Measurements from ENCODE around the gene RNASEH2C.
"Not testable (repeated sequence)": the region's sequence is repeated elsewhere in the genome, so short reads cannot be mapped to it uniquely, and the experiment has no call there.

Gene RNASEH2C

DNA sequence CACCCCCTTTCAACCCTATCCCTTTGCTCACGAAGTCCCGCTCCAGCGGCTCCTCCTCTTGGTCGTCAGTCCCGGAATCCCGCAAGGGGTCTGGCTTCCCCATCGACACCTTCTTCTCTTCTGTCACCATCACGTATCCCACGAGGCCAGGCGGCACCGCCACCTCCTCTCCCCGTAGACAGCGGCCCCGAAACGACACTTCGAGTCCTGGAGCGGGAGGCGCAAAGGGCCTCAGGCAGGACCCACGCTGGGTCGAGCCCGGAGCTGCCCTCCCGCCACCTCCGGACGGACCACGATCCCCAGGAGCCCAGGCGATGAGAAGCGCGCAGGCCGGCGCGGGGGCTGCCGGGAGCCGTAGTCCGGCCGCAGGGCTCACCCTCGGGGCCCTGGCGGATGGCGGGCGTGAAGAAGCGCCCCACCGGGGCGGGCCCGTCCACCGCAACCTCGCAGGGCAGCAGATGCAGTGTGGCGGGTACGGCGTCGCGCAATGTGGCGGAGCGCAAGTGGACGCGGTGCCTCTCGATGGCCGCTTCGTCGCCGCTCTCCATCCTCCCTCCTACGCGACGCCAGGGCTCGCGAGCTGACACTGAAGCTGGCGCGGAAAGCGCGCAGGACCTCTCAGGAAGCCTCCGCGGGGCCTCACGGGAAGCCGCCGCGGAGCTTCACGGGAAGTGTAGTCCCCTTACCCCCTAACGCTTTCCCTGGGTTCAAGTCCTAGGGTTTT is at the start of gene RNASEH2C:
TSS of gene RNASEH2C (minus strand) at position 588 of the 724 bp plus-strand sequence. CDS start at position 548, 40 bp downstream.
- peak; percentile 97 for DNase-seq

DNA sequence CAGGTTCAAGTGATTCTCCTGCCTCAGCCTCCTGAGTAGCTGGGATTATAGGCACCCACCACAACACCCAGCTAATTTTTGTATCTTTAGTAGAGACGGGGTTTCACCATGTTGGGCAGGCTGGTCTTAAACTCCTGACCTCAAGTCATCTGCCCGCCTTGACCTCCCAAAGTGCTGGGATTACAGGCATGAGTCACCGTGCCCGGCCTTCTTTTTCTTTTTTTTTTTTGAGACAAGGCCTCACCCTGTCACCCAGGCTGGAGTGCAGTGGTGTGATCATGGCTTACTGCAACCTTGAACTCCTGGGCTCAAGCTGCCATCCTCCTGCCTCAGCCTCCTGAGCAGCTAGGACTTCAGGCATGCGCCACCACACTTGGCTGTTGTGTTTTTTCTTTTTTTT is 47.2 kb upstream of the RNASEH2C start:
- not testable (repeated sequence) for DNase-seq

DNA sequence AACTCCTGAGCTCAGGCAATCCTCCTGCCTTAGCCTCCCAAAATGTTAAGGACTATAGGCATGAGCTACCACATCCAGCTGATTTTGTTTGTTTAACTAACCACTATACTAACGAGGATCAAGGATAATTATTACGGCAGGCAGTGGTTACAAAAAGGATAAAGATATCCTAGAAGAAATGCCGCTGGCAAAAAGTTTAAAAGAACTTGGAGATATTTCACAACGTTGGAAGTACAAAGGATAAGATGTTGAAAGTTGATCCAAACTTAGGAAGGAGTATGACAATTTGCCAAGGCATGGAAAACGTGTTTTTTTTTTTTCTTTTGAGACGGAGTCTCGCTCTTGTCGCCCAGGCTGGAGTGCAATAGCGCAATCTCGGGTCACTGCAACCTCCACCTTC is 46.8 kb upstream of the RNASEH2C start:
- DNase-seq, result no peak

DNA sequence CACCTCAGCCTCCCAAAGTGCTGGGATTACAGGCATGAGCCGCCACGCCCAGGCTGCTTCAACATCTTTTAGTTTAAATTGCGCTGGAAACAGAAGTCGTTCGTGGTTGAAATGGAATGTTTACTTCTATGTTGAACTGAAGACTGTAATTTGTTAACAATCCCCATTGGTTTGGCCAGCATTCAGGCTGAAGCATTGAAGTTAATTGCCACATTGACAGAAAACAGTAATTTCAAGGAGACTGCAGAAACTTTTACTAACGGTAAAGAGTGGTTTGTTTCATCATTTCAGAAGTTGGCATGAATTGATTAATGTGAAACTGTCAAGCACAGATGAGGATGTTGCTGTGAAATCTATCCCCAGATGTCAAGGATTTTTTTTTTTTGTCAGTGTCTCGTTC is 45.9 kb upstream of the RNASEH2C start:
- no peak for DNase-seq

DNA sequence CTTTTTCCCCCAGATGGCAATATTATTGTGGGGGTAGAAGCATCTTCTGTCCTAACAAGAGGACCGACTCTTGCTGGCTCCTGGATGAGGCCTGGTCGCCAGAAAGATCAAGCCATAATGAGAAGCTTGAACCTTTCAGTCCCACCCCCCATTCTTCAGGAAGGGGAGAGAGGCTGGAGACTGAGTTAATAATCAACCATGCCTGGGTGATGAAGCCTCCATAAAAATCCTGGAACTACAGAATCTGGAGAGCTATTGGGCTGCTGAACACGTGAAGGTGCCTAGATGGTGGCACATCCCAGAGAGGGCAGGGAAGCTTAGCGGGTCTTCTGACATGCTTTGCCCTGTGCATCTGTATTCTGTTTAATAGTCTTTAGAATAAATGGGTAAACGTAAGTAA is 43.8 kb upstream of the RNASEH2C start:
- DNase-seq, result peak; percentile 77

DNA sequence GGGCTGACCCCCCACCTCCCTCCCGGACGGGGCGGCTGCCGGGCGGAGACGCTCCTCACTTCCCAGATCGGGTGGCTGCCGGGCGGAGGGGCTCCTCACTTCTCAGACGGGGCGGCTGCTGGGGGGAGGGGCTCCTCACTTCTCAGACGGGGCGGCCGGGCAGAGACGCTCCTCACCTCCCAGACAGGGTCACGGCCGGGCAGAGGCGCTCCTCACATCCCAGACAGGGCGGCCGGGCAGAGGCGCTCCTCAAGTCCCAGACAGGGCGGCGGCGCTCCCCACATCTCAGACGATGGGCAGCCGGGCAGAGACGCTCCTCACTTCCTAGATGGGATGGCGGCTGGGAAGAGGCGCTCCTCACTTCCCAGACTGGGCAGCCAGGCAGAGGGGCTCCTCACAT is 42.2 kb upstream of the RNASEH2C start:
- DNase-seq, result not testable (repeated sequence)

DNA sequence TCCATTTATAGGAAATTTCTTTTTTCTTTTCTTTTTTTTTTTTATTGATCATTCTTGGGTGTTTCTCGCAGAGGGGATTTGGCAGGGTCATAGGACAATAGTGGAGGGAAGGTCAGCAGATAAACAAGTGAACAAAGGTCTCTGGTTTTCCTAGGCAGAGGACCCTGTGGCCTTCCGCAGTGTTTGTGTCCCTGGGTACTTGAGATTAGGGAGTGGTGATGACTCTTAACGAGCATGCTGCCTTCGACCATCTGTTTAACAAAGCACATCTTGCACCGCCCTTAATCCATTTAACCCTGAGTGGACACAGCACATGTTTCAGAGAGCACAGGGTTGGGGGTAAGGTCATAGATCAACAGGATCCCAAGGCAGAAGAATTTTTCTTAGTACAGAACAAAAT is 41.6 kb upstream of the RNASEH2C start:
- DNase-seq, result not testable (repeated sequence)

DNA sequence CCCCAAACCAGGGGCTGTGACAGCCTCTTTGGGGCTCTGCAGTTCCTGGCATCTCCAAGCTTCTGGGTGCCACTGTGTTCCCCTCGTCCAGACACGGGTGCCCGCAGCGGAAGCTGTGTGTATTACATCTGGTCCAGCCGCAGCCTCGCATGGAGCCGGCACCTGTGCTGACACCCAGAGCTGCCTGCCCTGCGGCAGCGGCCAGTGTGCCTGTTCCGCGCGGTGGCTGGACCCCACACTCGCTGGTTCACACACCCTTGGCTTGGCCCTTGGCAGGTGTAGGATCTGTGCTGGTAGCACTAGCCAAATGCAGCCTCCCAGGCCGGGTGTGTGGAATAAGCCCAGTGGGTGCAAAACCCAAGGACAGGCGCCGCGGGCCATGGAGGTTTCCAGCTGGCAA is 24.5 kb upstream of the RNASEH2C start:
- peak; percentile 86 for DNase-seq

DNA sequence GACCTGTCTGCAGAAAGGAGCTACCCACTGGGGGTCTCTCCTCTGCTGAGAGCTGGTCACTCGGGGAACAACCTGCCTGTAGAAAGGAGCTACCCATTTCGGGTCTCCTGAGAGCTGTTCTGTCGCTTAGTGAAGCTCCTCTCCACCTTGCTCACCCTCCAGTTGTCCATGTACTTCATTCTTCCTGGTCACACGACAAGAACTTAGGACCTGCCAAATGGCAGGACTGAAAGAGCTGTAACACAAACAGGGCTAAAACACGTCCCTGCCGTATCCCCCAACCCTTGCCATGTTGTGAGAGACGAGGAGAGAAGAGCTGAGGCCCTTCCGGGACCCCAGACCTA is 24.1 kb upstream of the RNASEH2C start:
- no peak for DNase-seq

DNA sequence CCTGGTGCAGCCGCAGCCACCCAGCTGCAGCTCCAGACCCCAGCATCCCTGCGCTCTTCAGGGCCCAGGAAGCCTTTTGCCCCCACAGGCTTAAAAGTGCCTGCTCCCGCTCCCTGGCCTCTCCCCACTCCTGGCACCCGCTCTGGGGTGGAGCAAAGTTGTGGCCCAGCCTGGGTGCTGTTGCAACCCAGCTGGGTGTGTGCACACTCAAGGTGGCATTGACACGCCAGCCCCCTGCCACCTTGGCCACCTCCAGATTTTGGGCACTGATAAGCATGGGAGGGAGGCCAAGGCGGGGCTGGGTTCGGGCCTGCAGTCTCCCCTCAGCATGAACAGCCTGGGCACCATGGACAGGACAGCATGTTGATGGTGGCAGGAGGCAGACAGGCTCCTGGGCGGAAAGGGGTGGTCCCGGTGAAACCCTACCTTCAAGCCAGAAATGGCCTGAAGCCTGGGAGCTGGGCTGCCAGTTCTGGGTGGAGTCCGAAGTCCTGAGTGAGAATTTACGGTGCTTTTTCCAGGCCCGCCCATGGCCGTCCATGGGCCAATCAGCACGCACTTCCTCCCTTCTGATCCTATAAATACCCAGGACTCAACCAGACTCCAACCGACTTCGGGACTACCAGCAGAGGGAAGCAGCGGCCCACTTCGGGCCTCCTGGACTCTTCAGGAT is 23.6 kb upstream of the RNASEH2C start:
- DNase-seq, result peak; percentile 93

DNA sequence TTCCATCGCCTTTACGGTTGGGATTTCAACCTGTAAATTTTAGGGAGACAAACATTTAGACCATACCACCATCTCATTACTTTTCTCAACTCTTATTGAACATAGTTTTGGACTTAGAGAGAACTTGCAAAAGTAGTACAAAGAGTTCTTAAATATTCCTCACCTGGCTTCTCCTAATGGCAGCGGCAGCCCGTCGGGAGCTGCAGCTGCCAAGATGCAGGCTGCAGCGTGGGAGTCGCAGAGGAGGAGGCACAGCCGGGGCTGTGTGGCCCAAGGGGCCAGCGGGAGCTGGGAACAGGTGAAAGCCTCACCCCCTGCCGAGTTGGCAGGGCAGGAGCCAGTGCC is 23.1 kb upstream of the RNASEH2C start:
- DNase-seq, result no peak

DNA sequence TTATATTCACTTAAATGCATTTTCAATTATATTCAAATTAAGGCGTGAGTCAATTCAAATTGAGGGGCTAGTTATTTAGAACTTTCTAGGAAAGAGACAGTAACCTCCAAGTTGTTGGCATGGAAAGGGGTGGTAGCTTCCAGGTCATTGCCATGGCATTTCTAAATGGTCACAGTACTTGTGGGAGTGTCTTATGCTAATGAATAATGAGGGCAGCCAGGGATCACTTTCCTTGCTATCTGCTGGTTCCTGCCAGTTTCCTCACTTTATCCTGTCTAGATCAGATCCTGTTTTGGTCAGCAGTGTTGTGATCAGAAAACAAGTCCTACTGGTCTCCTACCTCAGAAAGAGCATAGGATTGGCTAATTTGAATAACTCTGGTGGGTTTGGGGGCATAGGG is 21.8 kb upstream of the RNASEH2C start:
- no peak for DNase-seq

DNA sequence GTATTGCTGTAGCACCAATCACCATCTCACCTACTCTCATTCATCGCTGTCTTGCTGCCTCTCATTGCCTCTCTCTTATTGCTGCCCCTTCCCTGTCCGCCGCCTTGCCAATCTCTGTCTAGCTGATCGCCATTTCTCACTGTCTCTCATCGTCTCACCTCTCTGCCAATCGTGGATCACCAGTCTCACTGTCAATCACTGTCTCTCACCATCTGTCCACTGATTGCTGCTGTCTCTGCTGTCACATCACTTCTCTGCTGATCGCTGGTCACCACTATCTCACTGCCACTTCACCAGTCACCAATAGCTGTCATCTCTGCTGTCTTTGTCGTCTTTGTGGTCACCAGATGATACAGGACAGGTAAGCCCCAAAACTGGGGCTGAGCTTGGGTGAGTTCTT is 20.6 kb upstream of the RNASEH2C start:
- DNase-seq, result no peak

DNA sequence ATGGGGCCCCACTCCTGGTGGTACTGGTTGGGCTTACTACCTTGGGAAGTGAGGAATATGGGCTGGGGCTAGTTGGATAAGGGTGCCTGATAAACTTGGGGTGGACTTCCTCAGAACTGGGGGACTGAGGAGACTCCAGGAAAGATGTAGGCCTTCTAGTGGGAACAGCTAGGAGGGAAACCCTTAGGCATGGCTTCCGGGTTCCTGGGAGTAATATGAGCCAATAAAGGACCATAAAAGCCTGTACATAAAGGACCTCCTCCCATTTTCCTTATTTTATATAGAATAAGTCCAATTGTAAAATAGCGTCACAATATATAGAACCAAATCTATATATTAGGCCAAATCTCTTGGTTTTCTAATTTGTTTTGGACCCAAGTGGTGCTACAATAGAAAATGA is 18.4 kb upstream of the RNASEH2C start:
- DNase-seq, result no peak

DNA sequence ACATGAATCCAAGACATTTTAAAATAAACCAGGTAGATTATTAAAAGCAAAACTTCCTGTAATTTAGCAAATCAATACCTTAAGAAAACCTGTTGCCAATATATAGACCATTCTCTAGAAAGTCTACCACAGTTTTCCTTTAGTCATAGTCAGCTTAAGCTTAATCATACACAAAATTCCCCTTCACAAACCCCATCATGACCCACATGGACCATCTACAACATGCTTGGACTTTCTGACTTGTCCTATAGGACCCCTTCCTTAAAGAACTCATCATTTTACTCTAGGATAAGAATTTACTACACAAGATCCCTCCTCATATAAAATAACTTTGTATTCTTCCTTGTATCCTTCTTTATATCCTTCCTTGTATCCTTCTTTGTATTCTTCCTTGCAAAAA is 16.2 kb upstream of the RNASEH2C start:
- DNase-seq, result no peak

DNA sequence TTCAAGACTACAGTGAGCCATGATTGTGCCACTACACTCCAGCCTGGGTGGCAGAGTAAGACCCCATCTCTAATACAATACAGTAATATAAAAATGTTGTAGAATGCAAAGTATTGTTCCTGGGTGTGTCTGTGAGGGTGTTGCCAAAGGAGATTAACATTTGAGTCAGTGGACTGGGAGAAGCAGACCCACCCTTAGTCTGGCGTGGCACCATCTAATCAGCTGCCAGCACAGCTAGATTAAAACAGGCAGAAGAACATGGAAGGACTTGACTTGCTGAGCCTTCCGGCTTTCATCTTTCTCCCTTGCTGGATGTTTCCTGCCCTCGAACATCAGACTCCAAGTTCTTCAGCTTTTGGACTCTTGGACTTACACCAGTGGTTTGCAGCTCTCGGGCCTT is 14.5 kb upstream of the RNASEH2C start:
- not testable (repeated sequence) for DNase-seq

DNA sequence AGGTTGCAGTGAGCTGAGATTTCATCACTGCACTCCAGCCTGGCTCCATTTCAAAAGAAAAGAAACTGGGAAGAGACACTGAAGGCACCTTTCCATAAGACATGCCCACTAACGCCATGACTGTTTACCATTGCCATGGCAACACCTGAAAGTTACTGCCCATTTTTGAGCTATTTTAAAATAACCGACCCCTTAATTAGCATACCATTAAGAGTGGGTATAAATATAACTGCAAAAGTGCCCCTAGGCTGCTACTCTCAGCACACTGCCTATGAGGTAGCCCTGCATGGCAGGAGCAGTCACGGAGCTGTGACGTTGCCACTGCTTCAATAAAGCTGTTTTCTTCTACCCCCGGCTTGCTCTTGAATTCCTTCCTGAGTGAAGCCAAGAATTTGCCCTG is 9.9 kb upstream of the RNASEH2C start:
- no peak for DNase-seq

DNA sequence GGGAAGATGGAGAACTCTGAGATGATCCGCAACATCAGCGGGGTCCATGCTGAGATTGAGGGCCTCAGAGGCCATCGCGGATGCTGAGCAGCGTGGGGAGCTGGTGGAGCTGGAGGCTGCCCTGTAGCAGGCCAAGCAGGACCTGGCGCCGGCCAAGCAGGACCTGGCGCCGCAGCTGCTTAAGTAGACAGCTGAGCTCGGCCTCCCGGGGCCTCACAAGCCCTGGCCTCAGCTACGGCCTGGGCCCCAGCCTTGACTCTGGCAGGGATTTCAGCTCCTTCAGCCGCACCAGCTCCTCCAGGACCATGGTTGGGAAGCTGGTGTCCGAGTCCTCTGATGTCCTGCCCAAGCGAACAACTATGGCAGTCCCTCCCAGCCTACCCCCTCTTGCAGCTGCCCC is 7.3 kb upstream of the RNASEH2C start:
- DNase-seq, result no peak

DNA sequence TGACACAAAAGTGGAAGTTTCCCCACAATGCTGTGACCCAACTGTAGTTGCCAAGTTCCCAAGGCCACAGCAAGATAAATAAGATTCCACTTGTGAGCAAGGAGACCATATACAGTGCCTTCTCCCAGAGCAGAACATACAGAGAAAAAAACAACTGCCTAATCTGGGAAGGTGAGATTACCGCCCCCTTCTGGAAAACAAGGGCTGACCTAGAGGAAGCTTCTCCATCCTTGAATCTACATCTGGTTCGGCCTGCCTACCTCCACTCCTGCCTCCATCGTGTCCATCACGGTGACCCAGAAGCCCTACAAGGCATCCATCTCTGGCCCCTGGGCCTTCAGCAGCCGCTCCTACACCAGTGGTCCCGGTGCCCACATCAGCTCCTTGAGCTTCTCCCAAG is 6.1 kb upstream of the RNASEH2C start:
- no peak for DNase-seq

DNA sequence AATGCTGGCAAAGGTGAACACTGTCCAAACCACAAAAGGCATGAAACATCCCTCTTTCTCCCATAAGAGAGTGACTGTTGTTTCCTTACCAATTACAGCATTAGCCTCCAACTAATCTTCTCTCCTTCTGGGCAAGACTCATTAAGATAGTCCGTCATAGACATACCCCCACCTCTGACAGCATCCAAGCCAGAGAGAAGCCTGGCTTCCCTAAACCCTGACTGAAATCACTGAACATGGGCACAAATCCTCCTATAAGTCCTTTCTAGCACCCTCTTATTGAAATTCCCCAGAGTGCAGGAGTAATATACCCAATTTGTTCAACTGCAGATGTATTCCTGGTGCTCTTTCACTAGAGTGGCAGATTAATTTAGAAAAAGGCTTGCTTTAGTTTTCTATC is 1.7 kb upstream of the RNASEH2C start:
- DNase-seq, result no peak

DNA sequence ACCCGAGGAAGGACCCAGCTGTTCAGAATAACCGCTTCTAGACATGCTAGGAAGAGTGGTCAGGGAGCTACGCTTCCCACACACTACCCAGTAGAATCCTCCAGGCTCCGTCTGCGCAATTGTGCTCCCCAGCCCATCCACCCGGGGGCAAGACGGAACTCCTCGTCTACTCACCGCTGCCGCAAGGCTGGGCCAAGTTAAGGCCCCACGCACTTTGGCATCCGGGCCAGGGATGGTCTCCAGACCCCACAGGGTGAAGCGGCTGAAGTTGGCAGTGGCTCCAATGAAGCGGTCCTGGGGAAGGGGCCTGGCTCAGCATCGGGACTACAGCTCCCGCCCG is 757 bp downstream of the RNASEH2C start:
- peak; percentile 67 for DNase-seq

DNA sequence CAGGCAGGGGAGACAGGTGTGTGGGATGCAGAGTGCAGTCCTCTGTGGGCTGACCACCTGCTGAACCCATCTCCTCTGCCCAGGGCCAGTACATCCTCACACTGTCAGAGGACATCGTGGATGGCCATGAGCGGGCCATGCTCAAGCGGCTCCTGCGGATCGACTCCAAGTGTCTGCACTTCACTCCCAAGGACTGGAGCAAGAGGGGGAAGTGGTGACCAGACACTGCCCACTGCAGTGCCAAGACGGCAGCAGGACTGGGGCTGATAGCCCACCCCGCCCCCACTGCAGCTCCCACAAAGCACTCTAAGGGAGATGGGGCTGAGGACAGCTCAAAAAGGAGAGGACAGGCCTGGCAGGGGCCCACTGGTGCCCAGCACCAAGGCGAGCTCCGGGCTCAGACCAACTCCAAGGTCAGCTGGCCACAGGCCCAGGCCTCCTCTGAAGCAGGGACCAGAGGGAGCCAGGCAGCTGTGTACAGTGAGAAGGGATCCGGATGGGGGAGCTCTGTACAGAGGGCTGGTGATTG is 1.6 kb downstream of the RNASEH2C start:
- DNase-seq, result no peak

DNA sequence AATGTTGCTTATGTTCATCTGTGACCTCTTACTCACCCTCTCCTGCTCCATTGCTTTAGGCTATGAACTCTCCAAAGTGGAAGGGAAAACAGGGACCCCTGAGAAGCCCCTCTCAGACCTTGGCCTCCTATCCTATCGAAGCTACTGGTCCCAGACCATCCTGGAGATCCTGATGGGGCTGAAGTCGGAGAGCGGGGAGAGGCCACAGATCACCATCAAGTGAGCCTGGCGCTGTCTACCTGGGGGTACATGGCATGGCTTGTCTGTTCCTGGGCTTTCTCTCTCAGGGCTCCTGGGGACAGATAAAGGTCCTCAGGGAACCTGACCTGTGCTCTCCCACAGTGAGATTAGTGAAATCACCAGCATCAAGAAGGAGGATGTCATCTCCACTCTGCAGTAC is 2.1 kb downstream of the RNASEH2C start:
- DNase-seq, result no peak

DNA sequence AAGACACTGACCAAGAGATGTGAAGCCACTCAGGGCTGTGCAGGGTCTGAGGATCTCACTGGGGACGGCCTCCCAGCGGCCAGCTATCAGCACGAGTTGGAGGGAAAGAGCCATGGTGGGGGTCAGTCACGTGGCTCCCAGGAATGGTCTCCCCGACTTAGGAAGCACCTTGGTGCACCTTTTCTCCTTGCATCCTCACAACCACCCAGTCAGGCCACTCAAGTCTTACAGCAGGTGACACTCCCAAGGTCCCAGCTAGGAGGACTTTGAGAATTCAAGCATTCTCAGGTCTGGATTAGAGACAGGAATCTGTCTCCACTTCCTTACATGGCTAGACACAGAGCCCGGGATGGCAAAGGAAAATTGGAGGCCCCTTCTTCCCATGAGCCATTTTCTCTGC is 2.7 kb downstream of the RNASEH2C start:
- DNase-seq, result no peak
